HG03442 (cell line): ENCODE measurements around the gene LOXHD1.

Experiments used
- ATAC-seq: cut with Tn5 transposase; IDR thresholded peaks from one replicate; pipeline ENCODE4 v1.9.1; 2021; ENCODE audit warnings: mild to moderate bottlenecking, moderate library complexity; ENCODE audit not compliant: unreplicated experiment

Gene LOXHD1

DNA sequence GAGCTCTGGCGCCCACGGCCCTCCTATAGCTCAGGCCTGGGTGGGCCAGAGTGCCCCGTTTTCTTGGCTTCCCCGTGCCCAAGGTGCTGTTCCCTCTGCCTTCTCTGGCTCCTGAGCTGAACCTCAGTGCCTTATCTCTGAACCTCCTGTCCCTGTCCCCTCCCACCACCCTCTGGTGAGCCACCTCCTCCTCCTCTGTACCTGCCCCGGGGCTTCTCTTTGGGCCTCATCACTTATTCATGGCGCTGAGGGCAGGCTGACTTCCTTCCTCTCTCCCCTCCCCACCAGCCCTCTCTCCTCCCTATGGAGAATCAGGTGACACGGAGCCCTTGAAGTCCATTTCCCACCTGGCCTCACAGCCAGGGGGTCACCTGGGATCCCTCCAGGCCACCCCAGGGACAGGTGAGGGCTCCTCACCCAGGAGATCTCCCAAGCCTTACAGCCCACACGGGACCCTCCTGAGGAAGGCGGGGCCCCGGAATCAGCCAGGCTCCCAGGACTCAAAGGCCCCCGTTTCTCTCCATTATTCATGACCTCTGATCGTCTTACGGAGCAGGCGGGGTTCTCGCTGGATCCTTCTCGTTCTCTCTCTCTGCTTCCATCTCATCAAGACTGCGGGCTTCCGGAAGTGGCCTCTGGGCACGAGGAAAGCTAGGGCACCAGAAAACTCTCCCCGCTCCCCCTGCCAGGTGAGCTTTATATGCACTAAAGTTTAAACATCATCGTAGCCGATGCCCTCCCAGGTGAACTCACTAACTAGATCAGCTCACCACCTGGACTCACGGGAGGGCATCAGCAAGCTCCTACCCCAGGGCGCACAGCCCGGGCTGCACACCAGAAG, at the start of gene LOXHD1:
Gene LOXHD1 (minus strand): TSS at position 106 of the 841 bp plus-strand sequence. CDS start 187 bp downstream, outside the sequence.
- no peak for ATAC-seq

GRCh38 chr18:46705521-46705920, 48.5 kb upstream of the LOXHD1 start:
- no peak for ATAC-seq

DNA sequence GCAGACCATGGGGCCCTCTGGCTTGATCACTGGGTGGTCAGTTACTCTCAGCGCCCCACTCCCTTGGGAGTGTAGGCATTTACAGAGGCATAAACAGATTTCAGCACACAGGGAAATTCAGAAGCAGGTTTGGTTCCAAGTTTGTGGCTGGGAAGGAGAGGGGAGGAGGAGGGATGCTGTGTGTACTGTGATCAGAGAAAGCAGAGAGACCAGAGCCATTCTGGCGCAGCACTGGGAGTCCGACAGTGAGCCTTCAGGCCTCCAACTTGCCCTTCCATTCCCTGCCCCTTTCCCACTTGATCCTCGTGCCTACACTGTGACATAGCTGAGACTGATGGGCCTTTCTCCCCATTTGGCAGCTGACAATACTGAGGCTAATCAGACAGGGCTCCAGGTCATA, 47.8 kb upstream of the LOXHD1 start:
- no peak for ATAC-seq

DNA sequence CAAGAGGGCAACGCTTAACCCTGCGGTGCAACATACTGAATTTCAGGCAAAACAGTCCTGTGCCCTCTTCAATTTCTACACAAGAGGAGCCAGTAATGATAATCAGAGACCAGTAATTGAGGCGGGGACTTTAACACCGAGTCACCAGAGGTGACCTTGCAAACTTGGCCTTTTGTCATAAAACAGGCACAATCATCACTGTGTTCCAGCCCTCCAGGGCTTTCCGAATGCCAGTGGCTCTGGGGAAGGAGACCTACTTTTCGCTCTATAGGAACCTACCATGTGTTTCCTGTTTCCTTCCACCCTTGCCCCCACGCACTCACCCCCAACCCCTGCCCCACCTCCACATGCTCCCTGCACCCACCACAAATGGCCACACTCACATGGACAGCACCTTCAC, 47.2 kb upstream of the LOXHD1 start:
- ATAC-seq = no peak

DNA sequence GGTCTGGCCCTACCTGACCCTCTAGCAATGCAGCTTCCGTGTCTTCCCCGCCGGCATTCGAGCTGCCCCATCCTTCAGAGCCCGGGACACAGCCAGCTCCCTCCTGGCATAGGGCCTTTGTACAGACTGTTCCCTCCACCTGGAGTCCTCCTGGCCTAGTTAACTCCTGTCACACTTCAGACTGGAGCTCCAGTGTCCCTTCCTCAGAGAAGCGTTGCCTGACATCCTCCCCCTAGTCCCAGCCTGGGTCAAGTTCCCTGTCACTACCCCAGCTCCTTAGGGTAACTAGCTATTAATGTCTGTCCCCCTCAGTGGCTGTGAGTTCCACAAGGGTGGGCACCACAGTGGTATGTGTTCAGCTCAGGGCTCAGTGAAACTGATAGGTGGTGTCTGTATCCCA, 45.5 kb upstream of the LOXHD1 start:
- no peak for ATAC-seq

GRCh38 chr18:46700066-46700824, 43.2 kb upstream of the LOXHD1 start:
- no peak for ATAC-seq

GRCh38 chr18:46696702-46697101, 39.7 kb upstream of the LOXHD1 start:
- no peak for ATAC-seq

DNA sequence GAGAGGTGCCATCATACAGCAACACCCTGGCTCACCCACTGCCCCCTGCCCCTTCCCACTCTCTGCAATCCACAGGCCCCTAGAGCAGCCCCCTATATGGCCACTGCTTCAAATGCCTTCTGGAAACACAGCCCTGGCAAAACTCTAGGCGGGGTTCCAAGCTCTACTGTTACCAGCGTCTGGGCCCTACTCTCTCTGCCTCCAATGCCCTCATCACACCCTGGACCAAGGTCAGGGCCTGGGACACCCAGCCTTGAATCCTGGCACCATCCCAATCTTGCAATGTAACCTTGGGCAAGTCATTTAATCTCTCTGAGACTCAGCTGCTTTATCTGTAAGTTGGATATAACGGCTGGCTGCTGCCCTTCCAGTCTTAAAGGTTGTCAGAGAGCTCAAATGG, 39.2 kb upstream of the LOXHD1 start:
- no peak for ATAC-seq

GRCh38 chr18:46693996-46694395, 37.0 kb upstream of the LOXHD1 start:
- no peak for ATAC-seq

DNA sequence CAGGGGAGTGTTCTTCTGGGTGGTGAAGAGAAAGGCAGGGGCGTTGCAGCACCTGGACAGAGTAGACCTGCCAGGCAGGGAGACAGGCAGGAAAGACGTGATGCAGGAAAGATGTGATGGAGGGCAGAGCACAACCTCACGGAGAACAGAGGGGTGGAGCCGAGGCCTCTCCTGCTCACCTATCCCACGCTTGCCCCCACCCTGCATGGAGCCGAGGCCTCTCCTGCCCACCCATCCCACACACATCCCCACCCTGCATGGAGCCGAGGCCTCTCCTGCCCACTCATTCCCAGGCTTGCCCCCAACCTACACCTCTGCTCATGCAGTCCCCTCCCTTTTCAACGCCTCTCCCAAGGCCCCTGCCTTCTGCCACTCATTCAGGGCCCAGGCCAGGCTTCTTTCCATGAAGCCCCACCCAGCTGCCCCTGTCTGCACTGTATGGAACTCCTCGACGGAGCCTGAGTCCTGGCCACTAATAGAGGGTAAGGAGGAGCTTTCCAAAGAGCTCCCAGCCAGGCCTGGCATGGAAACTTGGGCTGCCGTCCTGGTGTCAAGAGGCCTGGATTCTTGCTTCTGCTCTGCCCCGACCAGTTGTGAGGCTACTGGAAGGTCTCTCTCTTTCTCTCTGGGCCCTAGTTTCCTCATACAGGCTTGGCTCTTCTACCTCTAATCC, 32.0 kb upstream of the LOXHD1 start:
- ATAC-seq = no peak

GRCh38 chr18:46686186-46686585, 29.2 kb upstream of the LOXHD1 start:
- no peak for ATAC-seq

GRCh38 chr18:46683252-46683651, 26.2 kb upstream of the LOXHD1 start:
- no peak for ATAC-seq

DNA sequence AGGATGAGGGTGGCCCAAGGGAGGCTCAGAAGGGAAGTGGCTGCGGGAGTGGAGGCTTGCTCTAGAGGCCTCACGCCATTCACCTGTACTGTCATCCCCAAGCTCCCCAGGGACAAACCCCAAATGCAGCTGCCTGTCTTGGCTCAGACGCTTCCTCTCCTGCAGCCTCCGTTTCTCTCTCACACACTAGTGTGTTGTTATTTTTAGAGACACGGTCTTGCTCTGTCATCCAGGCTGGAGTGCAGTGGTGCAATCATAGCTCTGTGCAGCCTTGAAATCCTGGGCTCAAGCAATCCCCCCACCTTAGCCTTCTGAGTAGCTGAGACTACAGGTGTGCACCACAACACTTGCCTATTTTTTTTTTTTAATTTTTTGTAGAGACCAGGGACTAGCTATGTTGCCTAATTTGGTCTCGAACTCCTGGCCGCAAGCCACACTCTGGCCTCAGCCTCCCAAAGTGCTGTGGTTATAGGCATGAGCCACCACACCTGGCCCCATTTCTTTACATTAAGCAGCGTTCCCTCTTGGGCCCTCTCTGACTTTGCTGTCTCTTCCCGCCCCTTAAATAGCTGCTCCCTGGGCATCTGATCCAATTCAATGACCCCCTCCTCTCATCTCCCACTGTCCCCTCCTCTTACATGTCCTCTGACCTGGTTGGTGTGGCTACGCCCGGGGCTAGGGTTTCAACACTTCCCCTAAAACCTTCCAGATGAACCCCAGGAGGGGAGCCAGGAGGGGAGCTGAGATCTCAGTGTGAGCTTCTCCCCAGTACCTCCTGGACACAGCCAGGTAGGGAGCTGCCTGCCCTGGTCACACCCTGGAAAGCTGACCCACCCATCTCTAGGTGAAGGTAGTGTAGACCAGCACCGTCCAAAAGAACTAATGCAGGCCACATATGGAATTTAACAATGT, 24.0 kb upstream of the LOXHD1 start:
- ATAC-seq = no peak

- ATAC-seq = no peak
Observed at GRCh38 chr18:46679846-46680598, 23.0 kb upstream of the LOXHD1 start.

- ATAC-seq = no peak
Observed at GRCh38 chr18:46678785-46679399, 21.9 kb upstream of the LOXHD1 start.

DNA sequence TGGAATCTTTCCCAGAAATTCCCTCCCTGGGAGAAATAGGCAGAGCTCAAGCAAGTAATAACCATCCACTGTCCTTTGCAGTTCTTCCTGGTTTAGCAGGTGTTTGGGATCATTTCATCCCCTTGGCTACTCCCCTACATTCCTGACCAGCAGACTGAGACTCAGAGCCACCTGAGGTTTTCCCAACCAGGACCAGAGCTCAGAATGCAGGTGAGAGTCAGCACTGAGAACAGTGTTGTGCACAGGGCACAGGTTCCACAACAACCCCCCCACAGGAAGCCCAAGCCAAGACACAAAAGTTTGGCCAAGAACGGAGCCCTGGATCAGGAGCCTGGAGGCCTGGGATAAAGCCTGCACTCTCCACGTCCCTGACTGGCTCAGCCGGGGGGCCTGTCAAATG, 21.0 kb upstream of the LOXHD1 start:
- no peak for ATAC-seq

DNA sequence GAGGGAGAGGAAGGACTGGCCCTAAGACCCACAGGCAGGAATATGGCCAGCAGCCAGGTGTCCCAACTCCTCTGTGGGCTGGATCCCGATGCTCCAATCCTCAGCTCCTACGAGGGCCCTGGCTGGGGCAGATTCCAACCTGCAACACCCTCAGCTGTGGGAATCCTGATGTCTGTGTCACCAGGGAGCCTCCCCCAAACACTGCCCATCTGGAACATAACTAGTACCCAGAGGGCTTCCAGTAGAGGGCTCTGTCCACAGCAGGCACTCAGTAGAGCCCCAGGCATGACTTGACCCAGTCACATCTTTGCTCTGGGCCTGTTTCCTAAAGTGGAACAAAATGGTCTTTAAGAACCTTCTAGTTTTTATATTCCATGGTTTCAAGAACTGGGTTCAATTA, 20.6 kb upstream of the LOXHD1 start:
- no peak for ATAC-seq

DNA sequence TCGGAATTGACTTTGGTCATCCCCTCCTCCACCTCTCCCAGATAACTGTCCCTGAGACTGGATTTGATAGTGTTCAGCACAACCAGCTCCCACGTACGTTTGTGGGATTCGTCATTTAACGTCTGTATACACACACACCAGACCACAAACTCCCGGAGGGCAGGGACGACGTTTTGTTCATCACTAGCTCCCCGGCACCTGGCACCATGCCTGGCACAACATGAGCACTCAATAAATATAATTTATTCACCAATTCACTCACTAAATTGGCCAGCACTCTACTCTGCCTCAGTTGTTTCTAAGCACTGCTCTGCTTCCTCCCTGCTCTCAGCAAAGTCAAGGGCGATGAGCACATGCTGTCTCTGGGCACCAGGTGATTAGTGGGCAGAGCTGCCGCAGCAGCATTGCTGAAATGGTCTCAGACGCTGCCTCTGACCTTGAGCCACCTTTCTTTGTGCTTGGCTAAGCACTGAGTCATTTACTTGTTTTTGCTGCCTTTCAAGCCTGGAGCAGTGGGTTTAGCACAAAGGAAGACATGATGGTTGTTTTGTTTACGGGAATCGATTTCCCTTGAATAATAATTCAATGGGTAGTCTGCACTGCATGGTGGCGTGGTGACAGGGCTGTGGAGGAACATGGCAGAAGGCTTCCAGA, 19.3 kb upstream of the LOXHD1 start:
- ATAC-seq = no peak

DNA sequence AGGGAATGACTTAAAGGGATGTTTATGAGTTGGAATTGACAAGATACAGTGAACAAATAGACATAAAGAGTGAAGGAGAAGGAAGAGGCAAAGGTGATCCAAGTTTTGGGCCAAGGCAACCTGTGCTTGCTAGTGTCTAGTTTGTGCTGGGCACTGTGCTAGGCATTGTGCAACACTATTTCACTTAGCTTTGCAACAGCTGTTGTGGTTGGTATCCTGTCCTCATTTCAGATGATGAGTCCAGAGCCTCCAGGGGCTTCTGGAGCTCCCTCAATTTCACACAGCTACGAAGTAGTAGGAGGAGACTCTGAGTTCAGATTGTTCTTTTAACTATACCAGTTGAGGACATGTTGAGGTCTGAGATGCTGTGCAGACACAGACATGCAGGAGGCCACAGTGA, 18.1 kb upstream of the LOXHD1 start:
- ATAC-seq = no peak
